ENCODE results near the gene ABCE1. TPM values are rescaled to one million over a fixed set of nuclear protein-coding genes. Genes with fewer than 3 reads are reported as not detected.

Gene ABCE1
- total RNA-seq, 1 experiment from 2014 or later: 100 TPM

- peaks cover 7% of the 10 kb centered on the region for H3K9me3 Mint-ChIP-seq (ENCODE audit: unreplicated experiment)
- H3K9me3 ChIP-seq: no peaks in the 10 kb centered on the region
- TF ChIP-seq CTCF (IDR thresholded peaks at IDR 0.05; ENCODE audit: insufficient read depth in 1 of 2, low read depth in 1 of 2, low read length in 1 of 2, severe bottlenecking in 1 of 2, unreplicated experiment in 1 of 2): no peak
- no peaks in the 10 kb centered on the region for H3K27me3 ChIP-seq (replicated peaks; ENCODE audit: control insufficient read depth, insufficient read depth, low read length)
- peak overlapping the region; percentile 87 for H3K4me3 ChIP-seq (ENCODE audit: low read depth, low read length)
- H3K4me1 Mint-ChIP-seq (ENCODE audit: low read depth, unreplicated experiment): no peaks in the 10 kb centered on the region
- no TSS peak for BruUV-seq (replicated peaks)
- intact Hi-C loops (cut with micrococcal nuclease; ENCODE audit: unreplicated experiment): loop anchor here (5.0 kb wide), 1 partner anchor 518 kb away; the partner anchor contains the start of gene MMAA
- ChIA-PET CTCF (no interaction called here), POLR2A (no interaction called here)
- peaks cover 19% of the 10 kb centered on the region for H3K36me3 Mint-ChIP-seq (ENCODE audit: insufficient read depth, unreplicated experiment)
- peak overlapping the region; percentile 98 for H3K27ac Mint-ChIP-seq (ENCODE audit: unreplicated experiment)
- H3K4me1 ChIP-seq: no peaks in the 10 kb centered on the region
- no peaks in the 10 kb centered on the region for H3K27me3 Mint-ChIP-seq (ENCODE audit: insufficient read depth, unreplicated experiment)
- DNase-seq: no peak
- H3K36me3 ChIP-seq (ENCODE audit: control insufficient read depth, insufficient read depth, low read length): no peaks in the 10 kb centered on the region; the same call in 1 of the 2 replicates
- peak overlapping the region; percentile 93 for H3K4me3 Mint-ChIP-seq (ENCODE audit: unreplicated experiment)
Measured at GRCh38 chr4:145099653-145100052, 1.5 kb downstream of the ABCE1 start.

- Mint-ChIP-seq H3K27me3 (ENCODE audit: insufficient read depth, unreplicated experiment) (no peaks in the 10 kb centered on the region), H3K27ac (ENCODE audit: unreplicated experiment) (no peak overlapping the region), H3K36me3 (ENCODE audit: insufficient read depth, unreplicated experiment) (peaks cover 9% of the 10 kb centered on the region), H3K4me3 (ENCODE audit: unreplicated experiment) (no peak overlapping the region), H3K4me1 (ENCODE audit: low read depth, unreplicated experiment) (no peaks in the 10 kb centered on the region), H3K9me3 (ENCODE audit: unreplicated experiment) (no peaks in the 10 kb centered on the region)
- no peaks in the 10 kb centered on the region for H3K36me3 ChIP-seq (ENCODE audit: control insufficient read depth, insufficient read depth, low read length)
- intact Hi-C loops (cut with micrococcal nuclease; ENCODE audit: unreplicated experiment): no loop called here
- TF ChIP-seq CTCF (IDR thresholded peaks at IDR 0.05; ENCODE audit: insufficient read depth in 1 of 2, low read depth in 1 of 2, low read length in 1 of 2, severe bottlenecking in 1 of 2, unreplicated experiment in 1 of 2): no peak
- BruUV-seq (replicated peaks): no TSS peak
- no peak overlapping the region for H3K4me3 ChIP-seq (ENCODE audit: low read depth, low read length)
- no peak for DNase-seq
- H3K27me3 ChIP-seq (replicated peaks; ENCODE audit: control insufficient read depth, insufficient read depth, low read length): no peaks in the 10 kb centered on the region
- no peaks in the 10 kb centered on the region for H3K9me3 ChIP-seq
- no peaks in the 10 kb centered on the region for H3K4me1 ChIP-seq
- ChIA-PET CTCF (no interaction called here), POLR2A (no interaction called here)
Measured at GRCh38 chr4:145101091-145101490, 3.0 kb downstream of the ABCE1 start.

- H3K4me1 ChIP-seq: no peaks in the 10 kb centered on the region
- no peaks in the 10 kb centered on the region for H3K27me3 ChIP-seq (replicated peaks; ENCODE audit: control insufficient read depth, insufficient read depth, low read length)
- DNase-seq: no peak
- H3K27ac Mint-ChIP-seq (ENCODE audit: unreplicated experiment): no peak overlapping the region
- no peaks in the 10 kb centered on the region for H3K9me3 ChIP-seq
- ChIA-PET POLR2A (no interaction called here), CTCF (no interaction called here)
- H3K4me1 Mint-ChIP-seq (ENCODE audit: low read depth, unreplicated experiment): no peaks in the 10 kb centered on the region
- H3K4me3 Mint-ChIP-seq (ENCODE audit: unreplicated experiment): no peak overlapping the region
- H3K4me3 ChIP-seq (ENCODE audit: low read depth, low read length): no peak overlapping the region
- intact Hi-C loops (cut with micrococcal nuclease; ENCODE audit: unreplicated experiment): no loop called here
- H3K9me3 Mint-ChIP-seq (ENCODE audit: unreplicated experiment): no peaks in the 10 kb centered on the region
- BruUV-seq (replicated peaks): no TSS peak
- TF ChIP-seq CTCF (IDR thresholded peaks at IDR 0.05; ENCODE audit: insufficient read depth in 1 of 2, low read depth in 1 of 2, low read length in 1 of 2, severe bottlenecking in 1 of 2, unreplicated experiment in 1 of 2): no peak
- H3K36me3 ChIP-seq (ENCODE audit: control insufficient read depth, insufficient read depth, low read length): no peaks in the 10 kb centered on the region
- no peaks in the 10 kb centered on the region for H3K27me3 Mint-ChIP-seq (ENCODE audit: insufficient read depth, unreplicated experiment)
- peaks cover 15% of the 10 kb centered on the region for H3K36me3 Mint-ChIP-seq (ENCODE audit: insufficient read depth, unreplicated experiment)
Measured at GRCh38 chr4:145102619-145103018, 4.5 kb downstream of the ABCE1 start.

Measured in Caco-2 (cell line).